Fibroblast of skin of left biceps (primary cell): ENCODE data around the gene XYLT1.
A peak's percentile ranks its signal among the peaks of the same experiment; 100 is the strongest.

Source experiments
- DNase-seq, 2 experiments: peaks; one replicate each; pipeline ENCODE4 v3.0.0-alpha.2; 2013; ENCODE audit warnings: low read depth in 2 of 2

The XYLT1 gene

GRCh38 chr16:17258077-17258599 is 212.6 kb downstream of the XYLT1 start:
- no peak for DNase-seq

GRCh38 chr16:17257426-17258023 is 213.2 kb downstream of the XYLT1 start:
- DNase-seq, result no peak

GRCh38 chr16:17252701-17253100 is 218.1 kb downstream of the XYLT1 start:
- DNase-seq, result peak in 1 of 2 experiments; percentile 29

GRCh38 chr16:17252064-17252463 is 218.7 kb downstream of the XYLT1 start:
- no peak for DNase-seq

- no peak for DNase-seq
These were observed 219.3 kb downstream of the XYLT1 start for GRCh38 chr16:17251496-17251895.

DNA sequence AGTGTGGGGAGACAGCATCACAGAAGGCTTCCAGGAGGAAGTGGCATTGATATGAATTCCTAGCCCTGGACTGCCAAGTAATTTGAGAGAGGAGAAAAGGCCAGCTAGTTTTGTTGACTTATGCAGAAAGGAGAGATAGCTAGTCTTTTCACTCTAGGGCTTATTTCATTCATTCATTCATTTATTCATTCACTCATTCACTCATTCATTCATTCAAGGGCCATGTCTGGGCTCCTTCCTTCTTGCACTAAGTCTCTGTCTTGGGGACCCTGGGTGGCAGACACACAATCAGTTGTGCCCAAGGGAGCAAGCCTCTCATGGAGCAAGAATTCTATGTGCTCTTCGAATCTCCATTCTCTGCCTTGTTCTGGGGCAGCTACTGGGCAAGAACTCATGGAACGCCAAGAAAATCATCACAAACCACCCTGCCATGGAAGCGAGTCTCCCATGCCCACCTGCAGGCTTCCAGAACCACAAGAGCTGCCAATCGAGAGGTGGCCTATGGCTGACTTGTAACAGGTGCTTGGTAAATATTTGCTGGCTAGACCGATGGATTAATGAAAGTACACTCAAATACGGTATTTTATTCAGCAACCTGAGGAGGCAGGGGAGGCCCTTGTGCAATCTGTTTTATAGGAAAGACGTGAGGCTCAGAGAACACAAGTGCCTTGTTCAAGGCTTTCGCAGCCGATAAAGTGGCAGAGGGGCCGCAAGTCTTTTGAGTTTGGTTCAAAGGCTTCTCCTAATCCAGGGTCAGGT is 223.6 kb downstream of the XYLT1 start:
- DNase-seq, result no peak

DNA sequence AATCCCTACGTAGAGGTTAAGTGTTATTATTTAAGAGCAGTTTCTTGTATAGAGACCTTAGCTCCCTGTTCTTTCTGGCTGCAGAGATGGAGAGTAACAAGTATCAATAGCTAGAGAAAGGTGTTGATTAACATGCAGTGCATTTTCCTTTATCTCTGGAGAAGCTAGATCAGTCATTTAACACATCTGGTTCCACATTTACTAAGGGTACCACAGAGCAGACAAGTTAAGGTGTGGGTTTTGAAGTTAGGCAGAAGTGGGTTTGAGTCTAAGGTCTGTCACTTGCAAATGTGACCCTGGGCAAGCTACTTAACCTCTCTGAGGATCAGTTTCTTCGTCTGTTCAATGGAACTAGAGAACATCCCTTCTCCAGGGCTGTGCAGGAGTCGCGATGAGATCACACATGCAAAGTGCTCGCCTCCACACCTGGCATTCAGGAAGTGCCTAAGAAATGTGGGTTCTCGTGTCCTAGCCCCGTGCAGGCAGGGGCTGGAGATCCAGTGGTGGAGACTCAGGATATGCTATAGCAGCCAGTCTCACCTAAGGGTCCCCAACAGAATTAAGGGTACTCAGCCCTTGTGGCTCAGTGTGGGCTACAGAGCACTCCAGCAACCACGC is 224.4 kb downstream of the XYLT1 start:
- no peak for DNase-seq

GRCh38 chr16:17245776-17246175 is 225.0 kb downstream of the XYLT1 start:
- DNase-seq, result no peak

GRCh38 chr16:17244872-17245551 is 225.7 kb downstream of the XYLT1 start:
- DNase-seq, result no peak

- no peak for DNase-seq
These were observed 229.4 kb downstream of the XYLT1 start for GRCh38 chr16:17241264-17241835.

GRCh38 chr16:17238285-17239028 is 232.3 kb downstream of the XYLT1 start:
- DNase-seq, result no peak

DNA sequence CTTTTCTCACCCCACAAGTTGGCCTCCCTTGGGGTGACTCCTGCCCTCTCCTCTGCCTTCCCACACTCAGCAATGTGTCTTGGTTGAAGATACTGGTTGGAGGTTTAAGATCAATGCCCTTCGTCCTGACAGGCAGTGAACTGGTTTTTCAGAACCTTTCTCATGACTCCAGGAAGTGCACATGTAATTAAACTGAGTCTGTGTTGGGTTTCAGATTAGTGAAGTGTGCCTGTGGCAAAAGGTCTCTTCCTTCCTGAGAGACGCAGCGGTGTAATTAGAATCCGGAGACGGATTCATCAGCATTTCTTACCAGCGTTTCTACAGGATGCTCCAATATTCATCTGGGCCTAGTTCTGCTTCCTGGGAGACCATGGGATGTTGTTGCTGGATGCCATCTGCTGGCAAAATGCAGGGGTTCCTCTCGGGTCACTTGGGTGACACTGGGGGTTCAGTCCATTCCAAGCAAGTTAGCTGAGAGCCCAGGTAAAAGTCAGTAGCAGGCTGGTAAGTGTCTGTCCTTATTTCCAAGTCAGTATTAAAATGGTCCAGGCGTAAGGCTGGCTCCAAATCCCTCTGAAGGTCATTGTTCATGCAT is 233.3 kb downstream of the XYLT1 start:
- DNase-seq, result no peak

DNA sequence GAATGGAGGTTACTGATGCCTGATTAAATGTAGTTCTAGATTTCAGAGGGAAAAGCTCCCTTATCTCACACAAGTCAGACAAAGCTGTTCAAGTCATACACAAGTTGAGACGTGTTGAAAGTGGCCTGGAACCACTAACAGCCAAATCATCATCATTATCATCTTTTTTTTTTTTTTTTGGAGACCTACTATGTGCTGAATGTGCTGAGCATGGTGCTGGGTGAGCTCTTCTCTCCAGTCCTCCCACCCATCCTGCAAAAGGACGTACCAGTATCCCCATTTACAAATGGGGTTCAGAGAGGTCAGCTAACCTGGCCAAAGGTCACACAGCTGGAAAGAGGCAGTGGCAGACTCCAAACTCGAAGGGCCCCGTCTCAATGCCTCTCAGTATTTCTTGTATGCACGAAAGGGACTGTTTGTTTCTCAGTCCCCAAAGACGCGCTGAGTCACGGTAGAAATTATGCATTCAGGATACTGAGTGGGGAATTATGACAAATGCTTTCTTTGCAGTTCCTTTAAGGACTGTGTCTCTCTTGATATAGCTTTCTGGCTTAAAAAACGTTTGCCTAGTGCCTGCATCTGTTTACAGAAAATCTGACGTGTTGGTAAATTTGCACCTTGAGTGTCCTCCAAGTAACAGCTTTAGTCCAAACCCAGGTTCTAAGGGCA is 235.5 kb downstream of the XYLT1 start:
- no peak for DNase-seq

- DNase-seq, result no peak
These were observed 237.3 kb downstream of the XYLT1 start for GRCh38 chr16:17233318-17234002.

- no peak for DNase-seq
These were observed 238.3 kb downstream of the XYLT1 start for GRCh38 chr16:17232487-17232886.

GRCh38 chr16:17231972-17232371 is 238.8 kb downstream of the XYLT1 start:
- no peak for DNase-seq

DNA sequence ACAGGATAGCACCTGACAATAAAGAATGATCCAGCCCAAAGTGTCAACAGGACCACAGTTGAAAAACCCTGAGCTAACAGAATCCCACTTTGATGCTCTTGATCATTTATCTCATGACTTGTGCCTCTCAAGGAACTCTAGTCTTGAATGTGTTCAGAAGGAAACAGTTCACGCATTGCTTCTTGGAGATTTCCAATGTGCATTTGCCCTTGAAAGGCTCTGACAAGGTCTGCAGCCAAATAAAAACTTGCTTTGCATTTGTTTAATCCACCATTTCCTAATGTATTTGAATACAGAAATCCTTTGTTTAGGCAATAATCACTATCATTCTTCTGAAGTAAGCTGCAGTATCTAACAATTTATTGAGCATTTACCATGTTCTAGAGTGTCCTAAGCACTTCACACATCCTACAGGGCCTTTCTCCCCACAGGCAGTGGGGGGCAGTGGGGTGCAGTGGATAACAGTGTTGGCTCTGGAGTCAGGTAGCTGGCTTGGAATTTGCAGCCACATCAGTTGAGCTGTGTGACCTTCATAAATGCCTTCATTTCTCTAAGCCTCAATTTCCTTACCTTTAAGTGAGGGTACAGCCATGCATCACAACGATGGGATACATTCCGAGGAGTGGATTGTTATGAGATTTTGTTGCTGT is 239.7 kb downstream of the XYLT1 start:
- DNase-seq, result no peak

GRCh38 chr16:17229766-17230165 is 241.0 kb downstream of the XYLT1 start:
- DNase-seq, result no peak

GRCh38 chr16:17229131-17229530 is 241.6 kb downstream of the XYLT1 start:
- no peak for DNase-seq
